HepG2 (cell line): ENCODE measurements around the gene DDI2. TPM values are rescaled to one million over a fixed set of nuclear protein-coding genes. Genes with fewer than 3 reads are reported as not detected.

Source experiments
- ARHGAP35 ChIP-seq: sonication (generic); formaldehyde crosslinking; IDR thresholded peaks from 2 replicates; pipeline ENCODE4 v1.9.0; 2022; ENCODE audit warnings: mild to moderate bottlenecking, inconsistent platforms, moderate library complexity, missing genetic modification reagents, borderline replicate concordance
- BCL6 ChIP-seq: IDR thresholded peaks from 2 replicates; pipeline ENCODE4 v1.6.1; 2016; ENCODE audit warnings: missing genetic modification reagents, missing compliant biosample characterization
- FOXM1 ChIP-seq: sonication (generic); formaldehyde crosslinking; IDR thresholded peaks from 2 replicates; pipeline ENCODE4 v1.5.0; 2020; ENCODE audit warnings: missing genetic modification reagents
- IRF2 ChIP-seq: IDR thresholded peaks from 2 replicates; pipeline ENCODE4 v1.6.1; 2018; ENCODE audit warnings: missing genetic modification reagents, missing compliant biosample characterization
- ISL2 ChIP-seq: sonication (generic); formaldehyde crosslinking; IDR thresholded peaks from 2 replicates; pipeline ENCODE4 v1.5.0; 2020; ENCODE audit warnings: missing genetic modification reagents
- NCOR1 ChIP-seq: fragments of 200-600 bp; sonication (generic); IDR thresholded peaks from 2 replicates; pipeline ENCODE4 v1.7.0; 2017; ENCODE audit warnings: antibody characterized with exemption, low read length, borderline replicate concordance
- NRL ChIP-seq: sonication (generic); formaldehyde crosslinking; IDR thresholded peaks from 2 replicates; pipeline ENCODE4 v1.5.0; 2020; ENCODE audit warnings: missing genetic modification reagents, mild to moderate bottlenecking, moderate library complexity, borderline replicate concordance
- SALL1 ChIP-seq: sonication (generic); formaldehyde crosslinking; IDR thresholded peaks from 2 replicates; pipeline ENCODE4 v1.8.0; 2022; ENCODE audit warnings: mild to moderate bottlenecking, missing genetic modification reagents
- TOPORS ChIP-seq: sonication (generic); formaldehyde crosslinking; IDR thresholded peaks from 2 replicates; pipeline ENCODE4 v1.8.0; 2023; ENCODE audit warnings: mild to moderate bottlenecking, missing genetic modification reagents
- XBP1 ChIP-seq: sonication (generic); formaldehyde crosslinking; IDR thresholded peaks from 2 replicates; pipeline ENCODE4 v1.5.0; 2020; ENCODE audit warnings: missing genetic modification reagents
- ZBTB1 ChIP-seq: sonication (generic); formaldehyde crosslinking; IDR thresholded peaks from 2 replicates; pipeline ENCODE4 v1.4.0; 2020; ENCODE audit warnings: missing genetic modification reagents, borderline replicate concordance
- ZFP90 ChIP-seq: sonication (generic); formaldehyde crosslinking; IDR thresholded peaks from 2 replicates; pipeline ENCODE4 v1.8.0; 2022; ENCODE audit warnings: missing genetic modification reagents, mild to moderate bottlenecking, inconsistent platforms, borderline replicate concordance
- ZNF292 ChIP-seq: sonication (generic); formaldehyde crosslinking; IDR thresholded peaks from 2 replicates; pipeline ENCODE4 v1.8.1; 2022; ENCODE audit warnings: mild to moderate bottlenecking, low read depth, missing genetic modification reagents, borderline replicate concordance
- ZNF468 ChIP-seq: sonication (generic); formaldehyde crosslinking; IDR thresholded peaks from 2 replicates; pipeline ENCODE4 v1.8.0; 2022; ENCODE audit warnings: mild to moderate bottlenecking, moderate library complexity, missing genetic modification reagents
- ZNF816 ChIP-seq: sonication (generic); formaldehyde crosslinking; IDR thresholded peaks from 2 replicates; pipeline ENCODE4 v1.8.0; 2022; ENCODE audit warnings: missing genetic modification reagents, mild to moderate bottlenecking, borderline replicate concordance
- polyA plus RNA-seq, 8 experiments: library from polyadenylated mRNA; depleted of rRNA in 3 of 8; stranded (reverse) in 7 of 8; unstranded in 1 of 8; fragments of >200 nt; fragmentation: Illumina TruSeq in 4 of 8; extraction: Trizol in 4 of 8; gene quantifications; 2 replicates each; pipeline versions ENCODE4 v1.2.1 to v1.2.3, GENCODE V29; 2011 to 2016; ENCODE audit warnings: low read depth in 4 of 8, missing spikeins in 1 of 8, mixed read lengths in 1 of 8; ENCODE audit not compliant: insufficient read depth in 1 of 8
- total RNA-seq, 5 experiments: library from RNA; depleted of rRNA; stranded (reverse); fragments of >200 nt; fragmentation: Illumina TruSeq; extraction: Trizol; gene quantifications; 2 replicates each; pipeline ENCODE4 v1.2.3, GENCODE V29; 2016; ENCODE audit warnings: low read depth in 1 of 5
- TF ChIP-seq, protein P1 (sequence below): sonication (generic); formaldehyde crosslinking; IDR thresholded peaks from 2 replicates; pipeline ENCODE4 v1.4.0; 2020; ENCODE audit warnings: missing genetic modification reagents, borderline replicate concordance
- TF ChIP-seq, protein P2 (sequence below): sonication (generic); formaldehyde crosslinking; IDR thresholded peaks from 2 replicates; pipeline ENCODE4; 2020; ENCODE audit warnings: missing genetic modification reagents, mild to moderate bottlenecking, borderline replicate concordance
- TF ChIP-seq, protein P3 (sequence below): sonication (generic); formaldehyde crosslinking; IDR thresholded peaks from 2 replicates; pipeline ENCODE4 v1.8.0; 2022; ENCODE audit warnings: low read depth, missing genetic modification reagents
- TF ChIP-seq, protein P4 (sequence below): sonication (generic); formaldehyde crosslinking; IDR thresholded peaks from 2 replicates; pipeline ENCODE4 v1.5.1; 2020; ENCODE audit warnings: missing genetic modification reagents, mild to moderate bottlenecking, borderline replicate concordance

DDI2 gene
- total and polyA plus RNA-seq, 2 of the 13 experiments (the other 11 are each of a cell fraction or from before 2014, with no cell fraction given), result 8.5 to 25.7 TPM

DNA sequence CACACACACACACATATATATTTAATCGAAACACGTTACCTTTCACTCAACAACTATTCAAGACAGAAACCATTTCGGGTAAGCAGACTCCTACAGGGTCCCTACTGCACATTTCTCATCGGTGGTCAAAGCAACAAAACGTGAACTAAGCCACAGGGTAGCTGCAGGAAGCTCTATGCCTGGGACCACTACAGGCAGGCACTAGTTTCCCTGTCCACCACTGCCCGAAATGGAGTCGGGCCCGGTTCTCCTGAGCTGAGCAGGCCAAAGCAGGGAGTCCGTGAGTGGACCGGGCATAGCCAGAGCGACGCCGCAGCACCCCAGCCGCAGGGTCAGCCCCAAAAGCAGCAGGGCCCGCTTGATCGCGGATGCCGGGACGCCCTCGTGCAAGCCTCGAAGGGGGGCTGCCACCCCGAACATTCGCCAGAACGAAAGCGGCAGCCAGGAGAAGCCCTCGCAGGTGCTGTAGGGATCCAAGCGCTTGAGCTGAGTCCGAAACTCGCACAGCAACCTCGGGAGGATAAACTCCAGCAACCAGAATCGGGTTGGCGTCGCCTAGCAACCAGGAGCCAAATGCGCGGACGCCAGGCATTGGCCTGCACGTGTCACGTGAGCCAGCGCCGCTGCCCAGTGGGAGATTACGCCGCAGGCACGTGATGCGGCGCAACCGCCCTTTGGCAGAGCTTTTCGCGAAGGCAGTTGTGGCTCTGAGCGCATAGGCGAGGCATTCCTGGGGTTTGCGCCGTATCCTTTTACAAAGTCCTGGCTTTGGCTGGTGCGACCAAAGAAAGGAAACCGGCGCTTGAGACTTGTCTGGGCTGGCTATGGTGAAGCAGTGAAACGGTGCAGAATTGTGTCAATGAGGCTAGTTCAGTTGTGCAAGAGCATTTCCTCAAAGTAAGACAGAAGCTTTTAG is 13.9 kb upstream of the DDI2 start (continued):
- TF ChIP-seq, protein P1, sequence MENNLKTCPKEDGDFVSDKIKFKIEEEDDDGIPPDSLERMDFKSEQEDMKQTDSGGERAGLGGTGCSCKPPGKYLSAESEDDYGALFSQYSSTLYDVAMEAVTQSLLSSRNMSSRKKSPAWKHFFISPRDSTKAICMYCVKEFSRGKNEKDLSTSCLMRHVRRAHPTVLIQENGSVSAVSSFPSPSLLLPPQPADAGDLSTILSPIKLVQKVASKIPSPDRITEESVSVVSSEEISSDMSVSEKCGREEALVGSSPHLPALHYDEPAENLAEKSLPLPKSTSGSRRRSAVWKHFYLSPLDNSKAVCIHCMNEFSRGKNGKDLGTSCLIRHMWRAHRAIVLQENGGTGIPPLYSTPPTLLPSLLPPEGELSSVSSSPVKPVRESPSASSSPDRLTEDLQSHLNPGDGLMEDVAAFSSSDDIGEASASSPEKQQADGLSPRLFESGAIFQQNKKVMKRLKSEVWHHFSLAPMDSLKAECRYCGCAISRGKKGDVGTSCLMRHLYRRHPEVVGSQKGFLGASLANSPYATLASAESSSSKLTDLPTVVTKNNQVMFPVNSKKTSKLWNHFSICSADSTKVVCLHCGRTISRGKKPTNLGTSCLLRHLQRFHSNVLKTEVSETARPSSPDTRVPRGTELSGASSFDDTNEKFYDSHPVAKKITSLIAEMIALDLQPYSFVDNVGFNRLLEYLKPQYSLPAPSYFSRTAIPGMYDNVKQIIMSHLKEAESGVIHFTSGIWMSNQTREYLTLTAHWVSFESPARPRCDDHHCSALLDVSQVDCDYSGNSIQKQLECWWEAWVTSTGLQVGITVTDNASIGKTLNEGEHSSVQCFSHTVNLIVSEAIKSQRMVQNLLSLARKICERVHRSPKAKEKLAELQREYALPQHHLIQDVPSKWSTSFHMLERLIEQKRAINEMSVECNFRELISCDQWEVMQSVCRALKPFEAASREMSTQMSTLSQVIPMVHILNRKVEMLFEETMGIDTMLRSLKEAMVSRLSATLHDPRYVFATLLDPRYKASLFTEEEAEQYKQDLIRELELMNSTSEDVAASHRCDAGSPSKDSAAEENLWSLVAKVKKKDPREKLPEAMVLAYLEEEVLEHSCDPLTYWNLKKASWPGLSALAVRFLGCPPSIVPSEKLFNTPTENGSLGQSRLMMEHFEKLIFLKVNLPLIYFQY (CRISPR knock-in tag), result 0 out of 2 replicates have a peak, but pooled peaks have one; percentile 30
- TF ChIP-seq ZNF816 (CRISPR knock-in tag) (peak; percentile 82; the same call in 1 of the 2 replicates), ZBTB1 (CRISPR knock-in tag) (no peak), ZFP90 (CRISPR knock-in tag) (no peak; the same call in 1 of the 2 replicates), TOPORS (CRISPR knock-in tag) (peak; percentile 82; the same call in 1 of the 2 replicates), BCL6 (CRISPR knock-in tag) (peak; percentile 76), ZNF468 (CRISPR knock-in tag) (0 out of 2 replicates have a peak, but pooled peaks have one; percentile 27), ISL2 (peak; percentile 49; the same call in 1 of the 2 replicates), FOXM1 (CRISPR knock-in tag) (no peak), NCOR1 (peak; percentile 20; the same call in 1 of the 2 replicates), NRL (CRISPR knock-in tag) (peak; percentile 81; the same call in 1 of the 2 replicates), ZNF292 (peak; percentile 61; the same call in 1 of the 2 replicates), SALL1 (peak; percentile 96), XBP1 (no peak), ARHGAP35 (CRISPR knock-in tag) (peak; percentile 39; the same call in 1 of the 2 replicates), IRF2 (CRISPR knock-in tag) (peak; percentile 81; the same call in 1 of the 2 replicates)
- TF ChIP-seq, protein P2, sequence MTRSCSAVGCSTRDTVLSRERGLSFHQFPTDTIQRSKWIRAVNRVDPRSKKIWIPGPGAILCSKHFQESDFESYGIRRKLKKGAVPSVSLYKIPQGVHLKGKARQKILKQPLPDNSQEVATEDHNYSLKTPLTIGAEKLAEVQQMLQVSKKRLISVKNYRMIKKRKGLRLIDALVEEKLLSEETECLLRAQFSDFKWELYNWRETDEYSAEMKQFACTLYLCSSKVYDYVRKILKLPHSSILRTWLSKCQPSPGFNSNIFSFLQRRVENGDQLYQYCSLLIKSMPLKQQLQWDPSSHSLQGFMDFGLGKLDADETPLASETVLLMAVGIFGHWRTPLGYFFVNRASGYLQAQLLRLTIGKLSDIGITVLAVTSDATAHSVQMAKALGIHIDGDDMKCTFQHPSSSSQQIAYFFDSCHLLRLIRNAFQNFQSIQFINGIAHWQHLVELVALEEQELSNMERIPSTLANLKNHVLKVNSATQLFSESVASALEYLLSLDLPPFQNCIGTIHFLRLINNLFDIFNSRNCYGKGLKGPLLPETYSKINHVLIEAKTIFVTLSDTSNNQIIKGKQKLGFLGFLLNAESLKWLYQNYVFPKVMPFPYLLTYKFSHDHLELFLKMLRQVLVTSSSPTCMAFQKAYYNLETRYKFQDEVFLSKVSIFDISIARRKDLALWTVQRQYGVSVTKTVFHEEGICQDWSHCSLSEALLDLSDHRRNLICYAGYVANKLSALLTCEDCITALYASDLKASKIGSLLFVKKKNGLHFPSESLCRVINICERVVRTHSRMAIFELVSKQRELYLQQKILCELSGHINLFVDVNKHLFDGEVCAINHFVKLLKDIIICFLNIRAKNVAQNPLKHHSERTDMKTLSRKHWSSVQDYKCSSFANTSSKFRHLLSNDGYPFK (CRISPR knock-in tag), result peak; percentile 87
- TF ChIP-seq, protein P3, sequence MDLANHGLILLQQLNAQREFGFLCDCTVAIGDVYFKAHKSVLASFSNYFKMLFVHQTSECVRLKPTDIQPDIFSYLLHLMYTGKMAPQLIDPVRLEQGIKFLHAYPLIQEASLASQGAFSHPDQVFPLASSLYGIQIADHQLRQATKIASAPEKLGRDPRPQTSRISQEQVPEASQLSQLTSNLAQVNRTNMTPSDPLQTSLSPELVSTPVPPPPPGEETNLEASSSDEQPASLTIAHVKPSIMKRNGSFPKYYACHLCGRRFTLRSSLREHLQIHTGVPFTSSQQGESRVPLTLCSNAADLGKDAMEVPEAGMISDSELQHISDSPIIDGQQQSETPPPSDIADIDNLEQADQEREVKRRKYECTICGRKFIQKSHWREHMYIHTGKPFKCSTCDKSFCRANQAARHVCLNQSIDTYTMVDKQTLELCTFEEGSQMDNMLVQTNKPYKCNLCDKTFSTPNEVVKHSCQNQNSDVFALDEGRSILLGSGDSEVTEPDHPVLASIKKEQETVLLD (CRISPR knock-in tag), result no peak
- TF ChIP-seq, protein P4, sequence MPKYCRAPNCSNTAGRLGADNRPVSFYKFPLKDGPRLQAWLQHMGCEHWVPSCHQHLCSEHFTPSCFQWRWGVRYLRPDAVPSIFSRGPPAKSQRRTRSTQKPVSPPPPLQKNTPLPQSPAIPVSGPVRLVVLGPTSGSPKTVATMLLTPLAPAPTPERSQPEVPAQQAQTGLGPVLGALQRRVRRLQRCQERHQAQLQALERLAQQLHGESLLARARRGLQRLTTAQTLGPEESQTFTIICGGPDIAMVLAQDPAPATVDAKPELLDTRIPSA (CRISPR knock-in tag), result peak; percentile 88
